GM23338 (cell line): ENCODE measurements around the gene MGLL. TPM values are rescaled to one million over a fixed set of nuclear protein-coding genes. Genes with fewer than 3 reads are reported as not detected.
A peak's percentile ranks its signal among the peaks of the same experiment; 100 is the strongest.

ENCODE experiments used
- ATAC-seq: fragments of 200-7000 bp; cut with Tn5 transposase; 3 replicates; pipeline ENCODE4 v1.9.1; 2020
- DNase-seq: peaks from one replicate; pipeline ENCODE4 v3.0.0-alpha.2; 2015; ENCODE audit warnings: low spot score
- H2AFZ ChIP-seq: fragments of 200-600 bp; sonication (generic); 2 replicates; pipeline ENCODE4 v1.8.0; 2016; ENCODE audit warnings: antibody characterized with exemption, mild to moderate bottlenecking, moderate library complexity
- H3F3A ChIP-seq: fragments of 200-600 bp; sonication (generic); replicated peaks from 2 replicates; pipeline ENCODE4 v1.8.0; 2017; ENCODE audit warnings: antibody characterized with exemption, mixed run types, low read depth
- H3K27ac ChIP-seq: fragments of 200-600 bp; sonication (generic); 2 replicates; pipeline ENCODE4 v1.6.1; 2016; ENCODE audit warnings: low read depth
- H3K27me3 ChIP-seq: fragments of 200-600 bp; sonication (generic); 2 replicates; pipeline ENCODE4 v1.8.0; 2016; ENCODE audit warnings: mild to moderate bottlenecking, mixed run types, moderate library complexity; ENCODE audit not compliant: insufficient read depth
- H3K36me3 ChIP-seq: fragments of 200-600 bp; sonication (generic); 2 replicates; pipeline ENCODE4 v1.8.0; 2016; ENCODE audit warnings: mild to moderate bottlenecking; ENCODE audit not compliant: insufficient read depth
- H3K4me1 ChIP-seq: fragments of 200-600 bp; sonication (generic); 2 replicates; pipeline ENCODE4 v1.8.0; 2016; ENCODE audit warnings: mild to moderate bottlenecking, moderate library complexity; ENCODE audit not compliant: insufficient read depth
- H3K4me2 ChIP-seq: fragments of 200-600 bp; sonication (generic); 2 replicates; pipeline ENCODE4 v1.7.1; 2017; ENCODE audit warnings: mixed run types
- H3K4me3 ChIP-seq: fragments of 200-600 bp; sonication (generic); 2 replicates; pipeline ENCODE4 v1.6.1; 2016; ENCODE audit warnings: mixed run types
- H3K79me2 ChIP-seq: fragments of 200-600 bp; sonication (generic); replicated peaks from 2 replicates; pipeline ENCODE4 v1.8.0; 2017; ENCODE audit warnings: mild to moderate bottlenecking; ENCODE audit not compliant: insufficient read depth
- H3K9me2 ChIP-seq: fragments of 200-600 bp; sonication (generic); 2 replicates; pipeline ENCODE4 v1.8.0; 2017; ENCODE audit not compliant: insufficient read depth
- H4K20me1 ChIP-seq: fragments of 200-600 bp; sonication (generic); replicated peaks from 2 replicates; pipeline ENCODE4 v1.8.0; 2017; ENCODE audit warnings: mild to moderate bottlenecking; ENCODE audit not compliant: insufficient read depth
- H3K27ac Mint-ChIP-seq: 2 replicates; pipeline ENCODE4 v1.8.0; 2020; ENCODE audit warnings: inconsistent platforms, mild to moderate bottlenecking, moderate library complexity, mixed read lengths
- H3K27me3 Mint-ChIP-seq: 3 replicates; pipeline ENCODE4 v1.8.0; 2022; ENCODE audit warnings: low read depth, mild to moderate bottlenecking, moderate library complexity, mixed read lengths, inconsistent platforms; ENCODE audit not compliant: insufficient read depth, poor library complexity
- H3K36me3 Mint-ChIP-seq: 3 replicates; pipeline ENCODE4 v1.8.0; 2021; ENCODE audit warnings: low read depth, mild to moderate bottlenecking, inconsistent platforms, moderate library complexity, mixed read lengths
- H3K4me1 Mint-ChIP-seq: 3 replicates; pipeline ENCODE4 v1.8.0; 2020; ENCODE audit warnings: mild to moderate bottlenecking, inconsistent platforms, mixed read lengths
- H3K4me3 Mint-ChIP-seq: 3 replicates; pipeline ENCODE4 v1.8.0; 2021; ENCODE audit warnings: moderate library complexity, mild to moderate bottlenecking, inconsistent platforms, mixed read lengths
- H3K9me3 Mint-ChIP-seq: 3 replicates; pipeline ENCODE4 v1.8.0; 2020; ENCODE audit warnings: moderate library complexity, mild to moderate bottlenecking, inconsistent platforms, mixed read lengths
- CREB1 ChIP-seq: fragments of 250-450 bp; sonication (Bioruptor Pico); IDR thresholded peaks from 2 replicates; pipeline ENCODE4 v1.5.0; 2020; ENCODE audit warnings: low read depth, mild to moderate bottlenecking, moderate library complexity
- CTCF ChIP-seq, 2 experiments: fragments of 200-600 bp in 1 of 2; sonication (generic) in 1 of 2; conservative IDR thresholded peaks; 2 replicates each; pipeline versions ENCODE4 v1.5.1 to v1.6.1; 2016 to 2017; ENCODE audit warnings: antibody characterized with exemption in 2 of 2, low read depth in 2 of 2, mild to moderate bottlenecking in 2 of 2, moderate library complexity in 1 of 2
- ETS1 ChIP-seq: IDR thresholded peaks from 2 replicates; pipeline ENCODE4 v1.6.1; 2016; ENCODE audit warnings: antibody characterized with exemption
- EZH2 ChIP-seq: fragments of 200-600 bp; sonication (generic); IDR thresholded peaks from one replicate; pipeline ENCODE4 v1.8.0; 2017; ENCODE audit warnings: antibody characterized with exemption, mild to moderate bottlenecking, low read depth; ENCODE audit not compliant: unreplicated experiment
- EZH2phosphoT487 ChIP-seq: fragments of 200-600 bp; sonication (generic); IDR thresholded peaks from one replicate; pipeline ENCODE4 v1.8.1; 2018; ENCODE audit warnings: antibody characterized with exemption; ENCODE audit not compliant: unreplicated experiment
- JUNB ChIP-seq: IDR thresholded peaks from one replicate; pipeline ENCODE4 v1.6.1; 2016; ENCODE audit warnings: antibody characterized with exemption; ENCODE audit not compliant: unreplicated experiment
- NANOG ChIP-seq: IDR thresholded peaks from 2 replicates; pipeline ENCODE4 v1.6.1; 2016; ENCODE audit warnings: antibody characterized with exemption, borderline replicate concordance
- REST ChIP-seq: IDR thresholded peaks from one replicate; pipeline ENCODE4 v1.6.1; 2018; ENCODE audit warnings: antibody characterized with exemption; ENCODE audit not compliant: unreplicated experiment
- STAT1 ChIP-seq: IDR thresholded peaks from one replicate; pipeline ENCODE4 v1.6.1; 2016; ENCODE audit warnings: antibody characterized with exemption; ENCODE audit not compliant: unreplicated experiment
- ZNF114 ChIP-seq: fragments of 250-450 bp; sonication (Bioruptor Pico); IDR thresholded peaks from 2 replicates; pipeline ENCODE4 v1.5.0; 2020; ENCODE audit warnings: mild to moderate bottlenecking, moderate library complexity
- ZNF331 ChIP-seq: fragments of 250-450 bp; sonication (Bioruptor Pico); IDR thresholded peaks from 2 replicates; pipeline ENCODE4 v1.5.0; 2020; ENCODE audit warnings: low read depth, mild to moderate bottlenecking, moderate library complexity
- polyA plus RNA-seq: library from polyadenylated mRNA; unstranded; fragments of >200 nt; fragmentation: Nextera tagmentation; extraction: Ambion mirVana; gene quantifications from 2 replicates; pipeline ENCODE4 v1.2.1, GENCODE V29; 2016
- total RNA-seq: library from RNA; depleted of rRNA; stranded (reverse); fragments of >200 nt; shearing (Covaris generic); gene quantifications from 2 replicates; pipeline ENCODE4 v1.2.3, GENCODE V29; 2014

The MGLL gene
- total and polyA plus RNA-seq, 2 experiments from 2014 or later = 0.71 to 0.83 TPM

GRCh38 chr3:127865941-127866340 lies 43.6 kb upstream of the MGLL start:
- H3K27ac Mint-ChIP-seq = no peak overlapping the region
- Histone ChIP-seq H3K27ac (no peak overlapping the region), H3K36me3 (no peaks in the 10 kb centered on the region), H2AFZ (no peak overlapping the region), H3K4me2 (no peak overlapping the region), H3K4me1 (no peaks in the 10 kb centered on the region; the same call in 1 of the 2 replicates), H4K20me1 (no peaks in the 10 kb centered on the region), H3K9me2 (no peaks in the 10 kb centered on the region), H3F3A (no peaks in the 10 kb centered on the region), H3K4me3 (no peak overlapping the region), H3K79me2 (no peaks in the 10 kb centered on the region), H3K27me3 (no peaks in the 10 kb centered on the region)
- TF ChIP-seq ZNF114 (no peak), NANOG (no peak)
- H3K9me3 Mint-ChIP-seq = no peaks in the 10 kb centered on the region
- no peaks in the 10 kb centered on the region for H3K36me3 Mint-ChIP-seq
- H3K4me3 Mint-ChIP-seq = no peak overlapping the region
- ATAC-seq = peak; percentile 62
- H3K4me1 Mint-ChIP-seq = no peaks in the 10 kb centered on the region; the same call in 2 of the 3 replicates
- peak; percentile 12 for DNase-seq
- H3K27me3 Mint-ChIP-seq = no peaks in the 10 kb centered on the region

GRCh38 chr3:127860211-127860696 lies 37.9 kb upstream of the MGLL start:
- Mint-ChIP-seq H3K27me3 (peaks cover 2% of the 10 kb centered on the region), H3K36me3 (no peaks in the 10 kb centered on the region), H3K27ac (no peak overlapping the region), H3K4me1 (peaks cover 7% of the 10 kb centered on the region), H3K4me3 (no peak overlapping the region), H3K9me3 (no peaks in the 10 kb centered on the region)
- no peaks in the 10 kb centered on the region for H3K79me2 ChIP-seq
- H3K9me2 ChIP-seq = no peaks in the 10 kb centered on the region
- no peaks in the 10 kb centered on the region for H3K27me3 ChIP-seq
- no peaks in the 10 kb centered on the region for H4K20me1 ChIP-seq
- no peak overlapping the region for H3K4me3 ChIP-seq
- no peaks in the 10 kb centered on the region for H3F3A ChIP-seq
- no peak overlapping the region for H3K27ac ChIP-seq
- ATAC-seq = peak; percentile 75
- no peak overlapping the region for H2AFZ ChIP-seq
- no peaks in the 10 kb centered on the region for H3K36me3 ChIP-seq
- H3K4me2 ChIP-seq = no peak overlapping the region
- DNase-seq = peak; percentile 6
- no peaks in the 10 kb centered on the region for H3K4me1 ChIP-seq
- no peak for TF ChIP-seq JUNB
- TF ChIP-seq CTCF (conservative IDR thresholded peaks at IDR 0.05; ENCODE audit: low read depth in 2 of 2) = no peak
- TF ChIP-seq ETS1 = no peak
- TF ChIP-seq NANOG = no peak
- TF ChIP-seq EZH2phosphoT487 = no peak
- no peak for TF ChIP-seq ZNF114
- TF ChIP-seq STAT1 = no peak
- TF ChIP-seq EZH2 = no peak
- no peak for TF ChIP-seq ZNF331 (CRISPR knock-in tag)
- no peak for TF ChIP-seq CREB1
- no peak for TF ChIP-seq REST
